DND-41 (cell line): ENCODE results near the gene LUZP2.

Experiments
- EZH2 ChIP-seq: IDR thresholded peaks from 3 replicates; pipeline ENCODE4 v1.6.1; 2012; ENCODE audit warnings: borderline replicate concordance, low read depth, mild to moderate bottlenecking, moderate library complexity, low read length, inconsistent platforms; ENCODE audit not compliant: severe bottlenecking
- TF ChIP-seq, protein P1 (sequence below): IDR thresholded peaks from 2 replicates; pipeline ENCODE4 v1.5.1; 2012; ENCODE audit warnings: borderline replicate concordance, low read length, moderate library complexity, mild to moderate bottlenecking; ENCODE audit not compliant: poor library complexity, severe bottlenecking; ENCODE audit errors: extremely low read depth

DNA sequence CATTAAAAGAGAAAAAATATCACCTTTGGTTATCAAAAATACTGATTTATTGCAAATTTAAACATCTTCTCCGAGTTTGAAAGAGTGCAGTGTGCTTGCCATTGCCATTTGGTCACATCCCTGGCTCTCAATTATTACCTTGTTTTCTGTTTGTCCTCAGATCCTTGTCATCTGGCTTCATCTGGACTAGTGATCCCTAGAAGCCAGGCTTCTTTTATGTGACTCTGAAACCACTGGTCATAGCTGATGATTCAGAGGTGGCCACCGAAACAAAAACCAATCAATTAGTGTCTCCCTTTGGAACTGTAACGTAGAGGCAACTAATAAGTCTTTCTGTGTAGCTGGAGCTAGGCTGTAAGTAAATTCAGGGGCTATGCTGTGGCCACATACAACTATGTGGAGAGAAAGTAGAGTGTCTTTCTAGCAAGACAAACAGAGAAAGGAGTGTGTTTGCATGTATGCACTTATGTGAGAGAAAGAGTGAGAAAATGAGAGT, 237.9 kb downstream of the LUZP2 start:
- TF ChIP-seq, protein P1, sequence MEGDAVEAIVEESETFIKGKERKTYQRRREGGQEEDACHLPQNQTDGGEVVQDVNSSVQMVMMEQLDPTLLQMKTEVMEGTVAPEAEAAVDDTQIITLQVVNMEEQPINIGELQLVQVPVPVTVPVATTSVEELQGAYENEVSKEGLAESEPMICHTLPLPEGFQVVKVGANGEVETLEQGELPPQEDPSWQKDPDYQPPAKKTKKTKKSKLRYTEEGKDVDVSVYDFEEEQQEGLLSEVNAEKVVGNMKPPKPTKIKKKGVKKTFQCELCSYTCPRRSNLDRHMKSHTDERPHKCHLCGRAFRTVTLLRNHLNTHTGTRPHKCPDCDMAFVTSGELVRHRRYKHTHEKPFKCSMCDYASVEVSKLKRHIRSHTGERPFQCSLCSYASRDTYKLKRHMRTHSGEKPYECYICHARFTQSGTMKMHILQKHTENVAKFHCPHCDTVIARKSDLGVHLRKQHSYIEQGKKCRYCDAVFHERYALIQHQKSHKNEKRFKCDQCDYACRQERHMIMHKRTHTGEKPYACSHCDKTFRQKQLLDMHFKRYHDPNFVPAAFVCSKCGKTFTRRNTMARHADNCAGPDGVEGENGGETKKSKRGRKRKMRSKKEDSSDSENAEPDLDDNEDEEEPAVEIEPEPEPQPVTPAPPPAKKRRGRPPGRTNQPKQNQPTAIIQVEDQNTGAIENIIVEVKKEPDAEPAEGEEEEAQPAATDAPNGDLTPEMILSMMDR: no peak
- TF ChIP-seq EZH2: no peak
